ENCODE data around the gene VIPAS39. TPM values are rescaled to one million over a fixed set of nuclear protein-coding genes. Genes with fewer than 3 reads are reported as not detected.

The VIPAS39 gene
- total and polyA plus RNA-seq, 2 of the 13 experiments (the other 11 are each of a cell fraction or from before 2014, with no cell fraction given), result 13.3 to 21.5 TPM

- TF ChIP-seq NR2C2 (CRISPR knock-in tag; IDR thresholded peaks at IDR 0.05; ENCODE audit: borderline replicate concordance) (no peak), MEF2D (CRISPR knock-in tag; IDR thresholded peaks at IDR 0.05) (0 out of 2 replicates have a peak, but pooled peaks have one; percentile 45), IRF1 (CRISPR knock-in tag; IDR thresholded peaks at IDR 0.05; ENCODE audit: low read depth) (no peak), ZSCAN5A (CRISPR knock-in tag; IDR thresholded peaks at IDR 0.05; ENCODE audit: borderline replicate concordance) (no peak), ZNF12 (CRISPR knock-in tag; IDR thresholded peaks at IDR 0.05) (no peak), ZNF710 (CRISPR knock-in tag; IDR thresholded peaks at IDR 0.05; ENCODE audit: borderline replicate concordance) (no peak), ZNF205 (CRISPR knock-in tag; IDR thresholded peaks at IDR 0.05) (no peak), FOXA1 (IDR thresholded peaks at IDR 0.05) (no peak), FOXA1 (CRISPR knock-in tag; IDR thresholded peaks at IDR 0.05) (0 out of 2 replicates have a peak, but pooled peaks have one; percentile 19), SSRP1 (CRISPR knock-in tag; IDR thresholded peaks at IDR 0.05) (no peak), FOSL2 (CRISPR knock-in tag; IDR thresholded peaks at IDR 0.05) (no peak), ZNF724P (CRISPR knock-in tag; IDR thresholded peaks at IDR 0.05; ENCODE audit: borderline replicate concordance) (no peak), SMAD9 (CRISPR knock-in tag; IDR thresholded peaks at IDR 0.05) (no peak), SMC3 (IDR thresholded peaks at IDR 0.05; ENCODE audit: low read length) (no peak), GATA4 (IDR thresholded peaks at IDR 0.05; ENCODE audit: borderline replicate concordance, low read depth) (no peak), ATRX (CRISPR knock-in tag; IDR thresholded peaks at IDR 0.05; ENCODE audit: borderline replicate concordance) (no peak), MYPOP (CRISPR knock-in tag; IDR thresholded peaks at IDR 0.05) (no peak; the same call in 1 of the 2 replicates), RBAK (CRISPR knock-in tag; IDR thresholded peaks at IDR 0.05) (no peak), SRY (CRISPR knock-in tag; IDR thresholded peaks at IDR 0.05) (0 out of 2 replicates have a peak, but pooled peaks have one; percentile 53), ETV6 (CRISPR knock-in tag; conservative IDR thresholded peaks at IDR 0.05) (peak; percentile 45; the same call in 1 of the 2 replicates), GPBP1L1 (CRISPR knock-in tag; IDR thresholded peaks at IDR 0.05) (no peak), PBX2 (CRISPR knock-in tag; IDR thresholded peaks at IDR 0.05) (no peak), HDAC1 (CRISPR knock-in tag; IDR thresholded peaks at IDR 0.05) (peak; percentile 90)
Observed at GRCh38 chr14:77376771-77377501, 80.5 kb downstream of the VIPAS39 start, which contains the start of the genes SAMD15 and TMED8 (continued).
